PFSK-1 (cell line): ENCODE data around the gene NHP2.

Source experiments
- FOXP2 ChIP-seq: optimal IDR thresholded peaks from 2 replicates; pipeline ENCODE3; 2011; ENCODE audit warnings: borderline replicate concordance, control low read depth, inconsistent platforms; ENCODE audit not compliant: insufficient read depth; ENCODE audit errors: extremely low read length, extremely low read depth
- POLR2AphosphoS5 ChIP-seq: IDR thresholded peaks from 2 replicates; pipeline ENCODE4 v1.6.1; 2012; ENCODE audit warnings: low read depth, mild to moderate bottlenecking, control low read depth, low read length, moderate library complexity
- SIN3A ChIP-seq: IDR thresholded peaks from 2 replicates; pipeline ENCODE4 v1.6.1; 2012; ENCODE audit warnings: mild to moderate bottlenecking, low read length, moderate library complexity, borderline replicate concordance; ENCODE audit not compliant: insufficient read depth
- TAF1 ChIP-seq: IDR thresholded peaks from 2 replicates; pipeline ENCODE4 v1.6.1; 2012; ENCODE audit warnings: low read length, control low read depth, borderline replicate concordance; ENCODE audit not compliant: insufficient read depth
- TF ChIP-seq, protein P1 (sequence below), 2 experiments: IDR thresholded peaks; 2 replicates each; pipeline versions ENCODE4 v1.6.1 to v1.8.0; 2011 to 2012; ENCODE audit warnings: low read depth in 2 of 2, low read length in 2 of 2, control low read depth in 1 of 2, inconsistent platforms in 1 of 2, mild to moderate bottlenecking in 1 of 2, moderate library complexity in 1 of 2; ENCODE audit not compliant: insufficient read depth in 1 of 2

The NHP2 gene

DNA sequence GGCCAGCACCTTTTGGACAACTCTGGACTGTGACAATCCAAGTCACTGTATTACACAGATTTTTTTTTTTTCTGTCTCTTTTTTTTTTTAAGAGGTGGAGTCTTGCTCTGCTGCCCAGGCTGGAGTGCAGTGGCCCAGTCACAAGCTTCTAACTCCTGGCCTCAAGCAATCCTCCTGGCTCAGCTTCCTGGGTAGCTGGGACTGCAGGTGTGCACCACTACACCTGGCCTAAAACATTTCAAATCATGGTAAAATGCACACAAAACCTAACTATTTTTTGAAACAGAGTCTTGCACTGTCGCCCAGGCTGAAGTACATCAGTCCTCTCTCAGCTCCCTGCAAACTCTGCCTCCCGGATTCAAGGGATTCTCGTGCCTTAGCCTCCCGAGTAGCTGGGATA lies 47.6 kb downstream of the NHP2 start:
- TF ChIP-seq SIN3A (no peak), TAF1 (no peak), POLR2AphosphoS5 (no peak), FOXP2 (no peak)
- TF ChIP-seq, protein P1, sequence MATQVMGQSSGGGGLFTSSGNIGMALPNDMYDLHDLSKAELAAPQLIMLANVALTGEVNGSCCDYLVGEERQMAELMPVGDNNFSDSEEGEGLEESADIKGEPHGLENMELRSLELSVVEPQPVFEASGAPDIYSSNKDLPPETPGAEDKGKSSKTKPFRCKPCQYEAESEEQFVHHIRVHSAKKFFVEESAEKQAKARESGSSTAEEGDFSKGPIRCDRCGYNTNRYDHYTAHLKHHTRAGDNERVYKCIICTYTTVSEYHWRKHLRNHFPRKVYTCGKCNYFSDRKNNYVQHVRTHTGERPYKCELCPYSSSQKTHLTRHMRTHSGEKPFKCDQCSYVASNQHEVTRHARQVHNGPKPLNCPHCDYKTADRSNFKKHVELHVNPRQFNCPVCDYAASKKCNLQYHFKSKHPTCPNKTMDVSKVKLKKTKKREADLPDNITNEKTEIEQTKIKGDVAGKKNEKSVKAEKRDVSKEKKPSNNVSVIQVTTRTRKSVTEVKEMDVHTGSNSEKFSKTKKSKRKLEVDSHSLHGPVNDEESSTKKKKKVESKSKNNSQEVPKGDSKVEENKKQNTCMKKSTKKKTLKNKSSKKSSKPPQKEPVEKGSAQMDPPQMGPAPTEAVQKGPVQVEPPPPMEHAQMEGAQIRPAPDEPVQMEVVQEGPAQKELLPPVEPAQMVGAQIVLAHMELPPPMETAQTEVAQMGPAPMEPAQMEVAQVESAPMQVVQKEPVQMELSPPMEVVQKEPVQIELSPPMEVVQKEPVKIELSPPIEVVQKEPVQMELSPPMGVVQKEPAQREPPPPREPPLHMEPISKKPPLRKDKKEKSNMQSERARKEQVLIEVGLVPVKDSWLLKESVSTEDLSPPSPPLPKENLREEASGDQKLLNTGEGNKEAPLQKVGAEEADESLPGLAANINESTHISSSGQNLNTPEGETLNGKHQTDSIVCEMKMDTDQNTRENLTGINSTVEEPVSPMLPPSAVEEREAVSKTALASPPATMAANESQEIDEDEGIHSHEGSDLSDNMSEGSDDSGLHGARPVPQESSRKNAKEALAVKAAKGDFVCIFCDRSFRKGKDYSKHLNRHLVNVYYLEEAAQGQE (IDR thresholded peaks at IDR 0.05; ENCODE audit: insufficient read depth in 1 of 2, low read depth in 2 of 2, low read length in 2 of 2), result no peak

DNA sequence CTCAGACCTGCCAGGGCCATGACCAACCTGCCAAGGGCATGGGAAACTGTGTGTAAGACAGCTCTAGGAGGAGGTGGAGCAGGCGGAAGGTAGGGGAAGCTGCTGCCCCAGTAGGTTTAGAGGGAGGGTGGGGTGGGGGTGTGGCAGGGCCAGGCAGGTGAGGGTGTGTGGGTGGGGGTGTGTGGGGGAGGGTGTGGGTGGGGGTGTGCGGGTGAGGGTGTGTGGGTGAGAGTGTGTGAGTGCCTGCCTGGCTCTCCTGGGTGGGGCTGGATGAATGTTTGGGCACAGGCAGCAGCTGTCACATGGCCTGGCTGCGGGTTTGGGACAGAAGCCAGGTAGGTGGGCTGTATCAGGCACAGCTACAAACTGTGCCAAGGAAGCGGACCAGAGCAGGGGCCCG lies 49.2 kb downstream of the NHP2 start:
- TF ChIP-seq FOXP2 (no peak), TAF1 (no peak), POLR2AphosphoS5 (no peak), SIN3A (no peak)
- TF ChIP-seq, protein P1 (IDR thresholded peaks at IDR 0.05; ENCODE audit: insufficient read depth in 1 of 2, low read depth in 2 of 2, low read length in 2 of 2), result no peak

DNA sequence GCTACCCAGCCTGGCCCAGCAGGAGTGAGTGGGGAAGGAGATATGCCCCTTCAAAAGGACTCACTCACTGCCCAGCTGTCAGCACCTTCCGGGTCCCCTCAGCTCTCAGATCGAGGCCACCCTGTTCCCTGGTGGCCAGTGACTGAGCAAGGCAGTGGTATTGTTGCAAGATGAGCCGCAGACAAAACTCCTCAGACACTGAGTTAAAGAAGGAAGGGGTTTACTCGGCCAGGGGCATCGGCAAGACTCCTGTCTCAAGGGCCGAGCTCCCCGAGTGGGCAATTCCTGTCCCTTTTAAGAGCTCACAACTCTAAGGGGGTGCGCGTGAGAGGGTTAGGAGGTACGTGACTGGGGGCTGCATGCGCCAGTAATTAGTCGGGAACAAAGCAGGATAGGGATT lies 50.1 kb downstream of the NHP2 start:
- TF ChIP-seq SIN3A, result no peak
- TF ChIP-seq FOXP2, result no peak
- no peak for TF ChIP-seq TAF1
- TF ChIP-seq, protein P1 (IDR thresholded peaks at IDR 0.05; ENCODE audit: insufficient read depth in 1 of 2, low read depth in 2 of 2, low read length in 2 of 2), result no peak
- no peak for TF ChIP-seq POLR2AphosphoS5
